ENCODE measurements around the gene SLC9A9. TPM values are rescaled to one million over a fixed set of nuclear protein-coding genes. Genes with fewer than 3 reads are reported as not detected.

The SLC9A9 gene
- polyA plus RNA-seq, 1 donor, result 6.3 TPM

DNA sequence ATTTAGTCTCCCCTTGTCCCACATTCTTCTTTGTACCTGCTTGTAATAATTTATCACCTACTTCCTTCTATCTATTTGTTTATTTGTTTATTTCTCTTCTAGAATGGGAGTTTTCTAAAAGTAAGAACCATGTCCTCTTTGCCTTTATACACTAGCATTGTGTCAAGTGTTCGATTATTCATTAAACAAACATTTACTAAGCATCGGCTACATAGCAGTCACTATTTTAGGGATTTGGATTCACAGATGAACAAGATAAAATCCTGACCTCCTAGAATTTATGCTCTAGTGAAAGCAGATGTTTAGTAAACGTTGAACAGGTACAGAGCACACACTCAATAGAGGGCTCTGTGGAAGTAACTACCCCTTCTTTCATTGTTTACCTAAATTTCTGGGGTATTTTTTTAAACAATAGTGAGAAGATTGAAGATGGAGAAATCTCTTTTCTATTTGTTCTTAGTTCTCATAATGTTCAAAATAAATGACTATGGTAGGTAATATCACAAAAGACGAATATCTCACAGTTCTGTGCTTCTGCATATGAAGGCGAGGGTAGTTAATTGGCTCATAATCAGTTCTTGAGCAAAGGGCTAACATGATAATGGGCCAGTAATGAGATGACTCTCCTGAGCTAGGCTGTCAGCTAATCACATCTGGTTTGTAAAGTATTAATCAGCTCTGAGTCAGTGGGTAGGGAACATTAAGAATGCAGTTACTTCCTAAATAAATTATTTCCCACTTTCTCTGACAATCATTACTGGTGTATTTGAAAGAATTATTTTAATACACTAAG is 111.9 kb downstream of the SLC9A9 start:
- no CpG with 5 or more reads among the region's 5 CpGs for WGBS (ENCODE audit: insufficient coverage, low lambda C conversion rate)
- H3K4me3 ChIP-seq (ENCODE audit: low read length), result no peak overlapping the region
- no peaks in the 10 kb centered on the region for H3K27me3 ChIP-seq (ENCODE audit: control insufficient read depth, insufficient read depth, low read length)
- H3K36me3 ChIP-seq (ENCODE audit: control insufficient read depth, insufficient read depth, low read length), result no peaks in the 10 kb centered on the region
- H3K4me1 ChIP-seq (ENCODE audit: control insufficient read depth, insufficient read depth, low read length), result no peaks in the 10 kb centered on the region
- DNase-seq, result no peak
- H3K27ac ChIP-seq (ENCODE audit: low read length), result no peak overlapping the region
- H3K9me3 ChIP-seq (ENCODE audit: control insufficient read depth, low read depth, low read length), result no peaks in the 10 kb centered on the region

DNA sequence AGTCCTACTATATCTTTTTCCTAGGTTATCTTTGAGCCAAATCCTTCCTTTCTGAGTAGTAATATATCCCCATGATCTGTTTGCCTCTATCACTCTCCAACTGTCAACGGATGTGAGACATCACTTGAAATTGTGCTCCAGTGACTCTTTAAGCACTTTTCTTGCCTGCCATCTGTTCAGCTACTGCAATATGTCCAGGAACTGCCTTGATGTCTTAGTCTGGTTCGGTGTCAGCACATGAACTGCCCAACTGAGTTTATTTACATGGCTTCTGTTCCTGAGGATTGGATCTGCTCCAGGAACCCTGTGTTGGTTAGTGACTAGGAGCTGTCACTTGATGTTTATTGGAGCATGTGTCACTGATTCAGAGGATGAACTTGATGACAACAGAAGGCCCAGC is 116.5 kb downstream of the SLC9A9 start:
- DNase-seq, result no peak
- Histone ChIP-seq H3K4me3 (ENCODE audit: low read length) (no peak overlapping the region), H3K36me3 (ENCODE audit: control insufficient read depth, insufficient read depth, low read length) (no peaks in the 10 kb centered on the region), H3K9me3 (ENCODE audit: control insufficient read depth, low read depth, low read length) (no peaks in the 10 kb centered on the region), H3K27me3 (ENCODE audit: control insufficient read depth, insufficient read depth, low read length) (no peaks in the 10 kb centered on the region), H3K4me1 (ENCODE audit: control insufficient read depth, insufficient read depth, low read length) (no peaks in the 10 kb centered on the region), H3K27ac (ENCODE audit: low read length) (no peak overlapping the region)
- no CpG with 5 or more reads among the region's 2 CpGs for WGBS (ENCODE audit: insufficient coverage, low lambda C conversion rate)

DNA sequence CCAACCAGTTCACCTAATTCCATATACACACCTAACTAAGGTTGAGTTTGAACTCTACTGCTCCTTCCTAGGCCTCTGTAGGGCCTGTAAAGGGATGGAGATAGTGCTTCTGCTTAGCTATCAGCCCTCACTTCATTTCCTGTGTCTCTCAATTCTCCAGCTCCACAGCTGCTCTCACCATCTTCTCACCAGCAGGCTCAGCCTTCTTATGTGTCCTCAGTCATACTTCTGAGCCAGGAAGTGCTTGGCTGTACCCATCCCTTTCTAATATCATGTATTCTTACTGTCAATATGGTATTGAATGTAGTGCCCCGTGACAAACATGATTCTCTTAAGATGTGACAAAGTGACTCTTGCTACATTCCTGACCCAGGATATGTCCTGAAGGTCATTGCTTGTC is 116.9 kb downstream of the SLC9A9 start:
- Histone ChIP-seq H3K36me3 (ENCODE audit: control insufficient read depth, insufficient read depth, low read length) (no peaks in the 10 kb centered on the region), H3K9me3 (ENCODE audit: control insufficient read depth, low read depth, low read length) (no peaks in the 10 kb centered on the region), H3K27ac (ENCODE audit: low read length) (no peak overlapping the region), H3K27me3 (ENCODE audit: control insufficient read depth, insufficient read depth, low read length) (no peaks in the 10 kb centered on the region), H3K4me3 (ENCODE audit: low read length) (no peak overlapping the region), H3K4me1 (ENCODE audit: control insufficient read depth, insufficient read depth, low read length) (no peaks in the 10 kb centered on the region)
- no peak for DNase-seq
- no CpG with 5 or more reads among the region's 1 CpG for WGBS (ENCODE audit: insufficient coverage, low lambda C conversion rate)

DNA sequence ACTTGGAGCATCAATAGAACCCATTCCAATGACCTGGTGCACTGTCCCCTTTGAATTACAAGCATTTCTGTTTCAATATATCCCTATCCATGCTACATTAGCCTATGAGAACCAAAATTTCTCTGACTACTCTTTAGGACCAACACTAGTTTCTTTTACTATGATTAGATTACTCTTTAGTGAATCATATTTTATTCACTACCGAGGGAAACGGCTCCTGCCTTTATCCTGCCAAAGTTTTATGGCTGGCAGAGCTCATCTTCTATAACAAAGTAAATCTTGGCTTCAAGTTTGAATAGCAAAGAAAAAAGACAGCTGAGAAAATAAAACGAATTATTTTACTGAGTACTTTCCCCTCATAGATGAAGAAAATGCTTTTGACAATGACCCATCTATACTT is 120.9 kb downstream of the SLC9A9 start:
- Histone ChIP-seq H3K4me1 (ENCODE audit: control insufficient read depth, insufficient read depth, low read length) (no peaks in the 10 kb centered on the region), H3K27ac (ENCODE audit: low read length) (no peak overlapping the region), H3K4me3 (ENCODE audit: low read length) (no peak overlapping the region), H3K9me3 (ENCODE audit: control insufficient read depth, low read depth, low read length) (no peaks in the 10 kb centered on the region), H3K27me3 (ENCODE audit: control insufficient read depth, insufficient read depth, low read length) (no peaks in the 10 kb centered on the region), H3K36me3 (ENCODE audit: control insufficient read depth, insufficient read depth, low read length) (no peaks in the 10 kb centered on the region)
- WGBS (ENCODE audit: insufficient coverage, low lambda C conversion rate), result no CpG with 5 or more reads among the region's 3 CpGs
- no peak for DNase-seq

DNA sequence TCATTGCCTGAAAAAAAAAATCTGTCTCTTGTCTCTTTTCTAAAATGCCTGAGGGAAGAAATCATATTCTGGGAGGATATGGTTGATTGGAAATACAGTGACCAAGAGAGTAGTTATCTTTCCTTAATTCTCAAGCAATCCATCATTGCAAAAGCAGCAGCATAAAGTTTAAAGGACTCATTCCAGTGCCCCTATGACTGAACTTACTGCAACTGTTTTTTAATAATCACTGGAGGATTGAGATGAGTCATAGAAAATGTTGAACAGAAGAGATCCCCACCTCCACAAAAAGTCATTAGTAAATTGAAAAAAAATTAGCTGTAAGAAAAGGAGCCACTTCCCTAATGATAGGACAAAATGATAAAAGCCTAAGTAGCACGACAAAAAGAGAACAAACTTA is 121.5 kb downstream of the SLC9A9 start:
- no peaks in the 10 kb centered on the region for H3K36me3 ChIP-seq (ENCODE audit: control insufficient read depth, insufficient read depth, low read length)
- no peaks in the 10 kb centered on the region for H3K9me3 ChIP-seq (ENCODE audit: control insufficient read depth, low read depth, low read length)
- H3K4me3 ChIP-seq (ENCODE audit: low read length), result no peak overlapping the region
- no peak for DNase-seq
- H3K27ac ChIP-seq (ENCODE audit: low read length), result no peak overlapping the region
- WGBS (ENCODE audit: insufficient coverage, low lambda C conversion rate), result 100% methylated on average over 1 of the region's 1 CpG
- no peaks in the 10 kb centered on the region for H3K27me3 ChIP-seq (ENCODE audit: control insufficient read depth, insufficient read depth, low read length)
- no peaks in the 10 kb centered on the region for H3K4me1 ChIP-seq (ENCODE audit: control insufficient read depth, insufficient read depth, low read length)

DNA sequence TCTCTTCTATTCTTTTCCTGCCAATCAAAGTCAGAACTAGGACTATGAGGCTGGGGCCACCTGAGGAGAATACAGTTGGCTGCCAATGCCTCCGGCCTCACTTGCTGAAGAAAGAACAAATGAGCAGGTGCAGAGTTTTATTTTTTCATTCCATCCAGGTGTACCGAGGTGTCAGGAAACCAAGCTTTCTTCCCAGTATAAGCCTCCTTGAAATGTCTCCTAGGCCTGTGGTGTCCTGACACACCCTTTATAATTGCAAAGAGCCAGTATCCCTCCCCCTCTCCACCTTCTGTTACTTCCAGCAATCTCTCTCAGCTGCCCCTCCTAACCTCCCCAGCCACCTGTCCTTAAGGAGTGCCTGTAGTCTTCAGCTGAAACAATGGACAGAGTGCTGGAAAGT is 127.9 kb downstream of the SLC9A9 start:
- no peak for DNase-seq

DNA sequence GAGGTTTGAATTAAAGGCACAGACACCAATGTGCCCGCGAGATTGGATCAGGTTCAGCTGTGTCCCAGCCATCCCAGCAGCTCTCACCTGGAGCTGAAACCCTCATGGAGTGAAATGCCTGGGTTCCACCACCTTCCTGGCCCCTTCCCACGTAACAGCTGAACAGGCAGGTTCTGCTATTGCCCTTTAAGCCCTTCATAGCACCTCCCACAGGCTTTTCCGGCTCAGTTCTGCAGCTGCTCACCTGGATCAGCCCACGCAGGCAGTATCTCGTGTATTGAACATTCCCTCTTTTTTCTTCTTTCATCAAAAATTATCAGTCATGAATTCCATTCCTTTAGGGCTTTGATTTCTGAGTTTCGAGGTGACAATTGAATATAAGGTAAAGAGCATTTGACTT is 129.8 kb downstream of the SLC9A9 start:
- Histone ChIP-seq H3K36me3 (ENCODE audit: control insufficient read depth, insufficient read depth, low read length) (no peaks in the 10 kb centered on the region), H3K9me3 (ENCODE audit: control insufficient read depth, low read depth, low read length) (no peaks in the 10 kb centered on the region), H3K4me1 (ENCODE audit: control insufficient read depth, insufficient read depth, low read length) (no peaks in the 10 kb centered on the region), H3K27ac (ENCODE audit: low read length) (no peak overlapping the region), H3K4me3 (ENCODE audit: low read length) (no peak overlapping the region), H3K27me3 (ENCODE audit: control insufficient read depth, insufficient read depth, low read length) (no peaks in the 10 kb centered on the region)
- 83% methylated on average over 2 of the region's 7 CpGs for WGBS (ENCODE audit: insufficient coverage, low lambda C conversion rate)
- DNase-seq, result no peak

More for the DNA sequence above, 127.9 kb downstream of the SLC9A9 start:
- Histone ChIP-seq H3K4me3 (ENCODE audit: low read length) (no peak overlapping the region), H3K36me3 (ENCODE audit: control insufficient read depth, insufficient read depth, low read length) (no peaks in the 10 kb centered on the region), H3K27me3 (ENCODE audit: control insufficient read depth, insufficient read depth, low read length) (no peaks in the 10 kb centered on the region), H3K4me1 (ENCODE audit: control insufficient read depth, insufficient read depth, low read length) (no peaks in the 10 kb centered on the region), H3K27ac (ENCODE audit: low read length) (no peak overlapping the region), H3K9me3 (ENCODE audit: control insufficient read depth, low read depth, low read length) (no peaks in the 10 kb centered on the region)
- WGBS (ENCODE audit: insufficient coverage, low lambda C conversion rate), result no CpG with 5 or more reads among the region's 2 CpGs

DNA sequence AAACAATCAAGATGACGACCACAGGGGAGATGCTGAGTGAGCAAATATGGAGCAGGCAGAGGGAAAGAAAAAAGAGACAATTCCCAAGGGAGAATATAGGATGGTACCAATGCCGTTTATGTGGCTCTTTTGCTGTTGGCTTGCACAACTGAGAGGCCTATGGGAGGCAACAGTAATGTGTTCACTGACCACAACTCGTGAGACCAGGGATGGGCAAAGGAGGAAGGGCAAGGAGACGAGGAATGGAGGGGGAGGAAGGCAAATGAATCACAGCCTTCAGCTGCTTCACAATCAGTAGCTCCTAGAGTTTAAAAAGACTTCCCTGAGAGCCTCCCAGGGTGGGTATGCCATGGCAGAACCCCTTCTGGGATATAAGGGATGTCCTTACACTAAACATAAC is 131.5 kb downstream of the SLC9A9 start:
- Histone ChIP-seq H3K4me3 (ENCODE audit: low read length) (no peak overlapping the region), H3K4me1 (ENCODE audit: control insufficient read depth, insufficient read depth, low read length) (no peaks in the 10 kb centered on the region), H3K27me3 (ENCODE audit: control insufficient read depth, insufficient read depth, low read length) (no peaks in the 10 kb centered on the region), H3K27ac (ENCODE audit: low read length) (no peak overlapping the region), H3K9me3 (ENCODE audit: control insufficient read depth, low read depth, low read length) (no peaks in the 10 kb centered on the region), H3K36me3 (ENCODE audit: control insufficient read depth, insufficient read depth, low read length) (no peaks in the 10 kb centered on the region)
- 50% methylated on average over 1 of the region's 4 CpGs for WGBS (ENCODE audit: insufficient coverage, low lambda C conversion rate)
- DNase-seq, result no peak

DNA sequence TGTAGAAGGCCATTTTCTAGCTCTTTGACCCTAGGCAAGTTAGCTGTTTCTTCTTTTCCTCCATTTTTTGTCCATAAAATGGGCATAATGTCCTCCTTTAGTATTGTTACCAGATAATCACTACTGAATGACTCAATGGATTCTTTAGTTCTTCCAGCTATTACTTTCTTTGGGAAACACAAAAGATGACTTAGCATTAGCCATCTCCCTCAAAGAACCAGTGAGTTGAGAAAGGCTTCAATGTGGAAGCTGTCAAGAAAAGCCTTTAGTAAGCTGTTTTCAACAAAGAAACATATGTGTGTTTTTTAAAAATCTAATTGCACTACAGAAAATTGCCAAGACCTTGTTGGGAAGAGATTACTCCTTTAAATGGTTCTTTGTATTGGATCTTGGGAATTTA is 135.7 kb downstream of the SLC9A9 start:
- no peaks in the 10 kb centered on the region for H3K36me3 ChIP-seq (ENCODE audit: control insufficient read depth, insufficient read depth, low read length)
- no peak overlapping the region for H3K4me3 ChIP-seq (ENCODE audit: low read length)
- DNase-seq, result no peak
- no peaks in the 10 kb centered on the region for H3K9me3 ChIP-seq (ENCODE audit: control insufficient read depth, low read depth, low read length)
- no peaks in the 10 kb centered on the region for H3K4me1 ChIP-seq (ENCODE audit: control insufficient read depth, insufficient read depth, low read length)
- no peaks in the 10 kb centered on the region for H3K27me3 ChIP-seq (ENCODE audit: control insufficient read depth, insufficient read depth, low read length)
- no peak overlapping the region for H3K27ac ChIP-seq (ENCODE audit: low read length)

DNA sequence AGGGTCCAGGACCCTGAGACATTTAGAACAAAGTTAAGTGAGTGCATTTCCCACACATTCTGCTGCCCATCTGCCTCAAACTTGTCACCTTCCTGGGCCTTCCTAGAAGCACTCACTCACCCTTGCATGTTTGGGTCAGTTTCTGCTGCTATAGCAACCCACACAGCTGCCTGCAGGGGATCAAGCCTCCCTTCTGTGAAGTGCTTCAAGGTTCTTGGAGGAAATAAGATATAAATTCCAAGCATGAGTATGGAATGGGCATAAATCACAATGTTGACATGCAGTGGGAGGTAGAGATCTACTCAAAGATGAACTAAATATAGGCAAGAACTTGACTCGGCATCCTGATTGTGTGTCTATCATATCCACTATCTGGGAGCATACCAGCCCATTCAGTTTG is 140.4 kb downstream of the SLC9A9 start:
- Histone ChIP-seq H3K4me3 (ENCODE audit: low read length) (no peak overlapping the region), H3K27ac (ENCODE audit: low read length) (no peak overlapping the region), H3K9me3 (ENCODE audit: control insufficient read depth, low read depth, low read length) (no peaks in the 10 kb centered on the region), H3K36me3 (ENCODE audit: control insufficient read depth, insufficient read depth, low read length) (no peaks in the 10 kb centered on the region), H3K4me1 (ENCODE audit: control insufficient read depth, insufficient read depth, low read length) (no peaks in the 10 kb centered on the region), H3K27me3 (ENCODE audit: control insufficient read depth, insufficient read depth, low read length) (no peaks in the 10 kb centered on the region)
- WGBS (ENCODE audit: insufficient coverage, low lambda C conversion rate), result no CpG with 5 or more reads among the region's 1 CpG
- no peak for DNase-seq

DNA sequence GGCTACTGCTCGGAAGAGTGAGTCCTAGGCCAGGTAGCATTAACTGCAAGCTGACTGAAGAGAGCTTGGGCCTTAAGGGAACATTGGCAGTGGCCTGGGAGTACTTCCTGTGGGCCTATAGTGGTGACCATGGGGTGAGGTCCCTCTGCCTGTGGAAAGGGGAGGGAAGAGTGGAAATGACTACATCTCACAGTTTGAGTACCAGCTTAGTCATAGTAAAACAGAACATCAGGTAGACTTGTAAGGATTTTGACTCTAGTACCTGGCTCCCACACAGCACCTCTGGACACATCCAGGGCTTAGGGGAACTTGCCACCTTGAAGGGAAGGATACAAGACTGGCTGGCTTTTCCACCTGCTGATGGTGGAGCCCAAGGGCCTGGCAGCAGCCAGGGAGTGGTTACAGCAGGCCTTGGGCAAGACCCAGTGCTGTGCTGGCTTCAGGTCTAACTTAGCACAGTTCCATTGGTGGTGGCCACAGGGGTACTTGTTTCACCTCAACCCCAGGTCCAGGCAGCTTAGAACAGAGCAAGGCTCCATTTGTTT is 147.8 kb downstream of the SLC9A9 start:
- Histone ChIP-seq H3K4me3 (ENCODE audit: low read length) (no peak overlapping the region), H3K27me3 (ENCODE audit: control insufficient read depth, insufficient read depth, low read length) (no peaks in the 10 kb centered on the region), H3K4me1 (ENCODE audit: control insufficient read depth, insufficient read depth, low read length) (no peaks in the 10 kb centered on the region), H3K9me3 (ENCODE audit: control insufficient read depth, low read depth, low read length) (no peaks in the 10 kb centered on the region), H3K27ac (ENCODE audit: low read length) (no peak overlapping the region), H3K36me3 (ENCODE audit: control insufficient read depth, insufficient read depth, low read length) (no peaks in the 10 kb centered on the region)
- no CpG with 5 or more reads among the region's 1 CpG for WGBS (ENCODE audit: insufficient coverage, low lambda C conversion rate)
- no peak for DNase-seq
